UCSD-AML1 (cell line): ENCODE results near the gene FGF2.
"Not testable (repeated sequence)": the region's sequence is repeated elsewhere in the genome, so short reads cannot be mapped to it uniquely, and the experiment has no call there.

ENCODE experiments used
- DNase-seq: peaks from one replicate; lab custom pipeline; 2025; ENCODE audit not compliant: unreplicated experiment; lab: John Stamatoyannopoulos, UW

Gene FGF2

GRCh38 chr4:122845066-122845465, 18.4 kb downstream of the FGF2 start:
- no peak for DNase-seq

DNA sequence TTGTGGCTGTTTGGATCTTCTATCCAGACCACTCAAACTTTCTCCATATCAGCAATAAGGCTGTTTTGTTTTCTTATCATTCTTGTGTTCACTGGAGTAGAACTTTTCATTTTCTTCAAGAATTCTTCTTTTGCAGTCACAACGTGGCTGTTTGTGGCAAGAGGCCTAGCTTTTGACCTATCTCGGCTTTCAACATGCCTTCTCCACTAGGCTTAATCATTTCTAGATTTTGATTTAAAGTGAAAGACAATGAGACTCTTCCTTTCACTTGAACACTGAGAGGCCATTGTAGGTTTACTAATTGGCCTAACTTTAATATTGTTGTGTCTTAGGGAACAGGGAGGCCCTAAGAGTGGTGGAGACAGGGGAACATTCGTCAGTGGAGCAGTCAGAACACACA, 19.1 kb downstream of the FGF2 start:
- no peak for DNase-seq

GRCh38 chr4:122847931-122848330, 21.3 kb downstream of the FGF2 start:
- no peak for DNase-seq

GRCh38 chr4:122849789-122850188, 23.2 kb downstream of the FGF2 start:
- not testable (repeated sequence) for DNase-seq

DNA sequence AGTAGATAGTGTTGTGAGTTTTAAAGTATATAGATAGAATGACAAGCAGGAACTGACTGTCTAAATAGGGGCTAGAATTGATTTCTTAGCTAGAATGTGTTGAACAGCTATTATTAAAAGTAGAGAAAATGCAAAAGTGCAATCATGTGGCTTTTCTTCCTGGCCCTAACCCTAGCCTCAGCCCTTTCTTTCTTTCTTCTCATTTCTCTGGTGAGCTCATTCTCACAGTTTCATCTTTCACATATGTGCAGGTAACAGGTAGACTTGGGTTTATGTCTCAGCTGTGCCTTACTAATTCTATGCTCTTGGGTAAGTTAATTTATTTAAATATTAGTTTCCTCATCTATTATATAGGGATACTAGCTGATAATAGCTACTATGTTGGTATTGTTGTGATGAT, 24.9 kb downstream of the FGF2 start:
- no peak for DNase-seq

GRCh38 chr4:122854447-122855352, 28.1 kb downstream of the FGF2 start:
- DNase-seq: no peak

GRCh38 chr4:122855353-122855890, 28.8 kb downstream of the FGF2 start:
- DNase-seq: no peak

DNA sequence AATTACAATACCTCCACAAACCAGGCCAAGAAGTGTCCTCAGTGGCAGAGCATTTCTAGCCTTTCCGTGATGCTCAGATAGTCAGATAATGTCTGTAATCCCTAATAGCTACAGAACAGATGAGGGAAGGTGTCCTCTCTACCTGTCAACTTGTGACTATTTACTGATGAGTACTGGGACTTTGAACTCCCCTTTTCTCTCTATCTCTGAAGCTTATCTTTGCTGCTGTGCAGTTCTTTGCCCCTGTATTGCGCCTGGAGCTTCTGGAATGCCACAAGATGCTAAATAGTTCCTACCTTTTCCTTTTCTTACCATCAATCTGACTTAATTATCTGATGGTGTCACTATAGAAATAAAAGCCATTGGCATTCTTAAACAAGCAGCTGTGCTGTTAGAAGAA, 30.5 kb downstream of the FGF2 start:
- no peak for DNase-seq

DNA sequence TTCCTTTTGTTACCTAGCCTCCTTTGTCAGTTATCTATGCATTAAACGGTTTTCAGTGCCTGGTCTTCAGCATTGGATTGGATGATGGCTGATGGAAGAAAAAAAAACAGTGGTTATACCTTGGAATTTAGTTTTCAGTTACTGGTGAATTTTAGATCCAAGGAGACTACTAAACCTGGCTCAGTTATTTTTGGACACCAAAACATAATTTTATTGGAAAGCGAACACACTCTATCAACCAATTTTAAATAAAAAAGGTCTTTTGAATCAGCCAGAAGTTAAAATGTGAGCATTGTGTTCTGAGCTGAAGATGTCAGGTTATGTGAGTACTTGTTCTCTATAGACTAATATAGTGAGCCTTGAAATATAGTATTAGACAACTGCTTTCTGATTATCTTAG, 32.1 kb downstream of the FGF2 start:
- DNase-seq: no peak

DNA sequence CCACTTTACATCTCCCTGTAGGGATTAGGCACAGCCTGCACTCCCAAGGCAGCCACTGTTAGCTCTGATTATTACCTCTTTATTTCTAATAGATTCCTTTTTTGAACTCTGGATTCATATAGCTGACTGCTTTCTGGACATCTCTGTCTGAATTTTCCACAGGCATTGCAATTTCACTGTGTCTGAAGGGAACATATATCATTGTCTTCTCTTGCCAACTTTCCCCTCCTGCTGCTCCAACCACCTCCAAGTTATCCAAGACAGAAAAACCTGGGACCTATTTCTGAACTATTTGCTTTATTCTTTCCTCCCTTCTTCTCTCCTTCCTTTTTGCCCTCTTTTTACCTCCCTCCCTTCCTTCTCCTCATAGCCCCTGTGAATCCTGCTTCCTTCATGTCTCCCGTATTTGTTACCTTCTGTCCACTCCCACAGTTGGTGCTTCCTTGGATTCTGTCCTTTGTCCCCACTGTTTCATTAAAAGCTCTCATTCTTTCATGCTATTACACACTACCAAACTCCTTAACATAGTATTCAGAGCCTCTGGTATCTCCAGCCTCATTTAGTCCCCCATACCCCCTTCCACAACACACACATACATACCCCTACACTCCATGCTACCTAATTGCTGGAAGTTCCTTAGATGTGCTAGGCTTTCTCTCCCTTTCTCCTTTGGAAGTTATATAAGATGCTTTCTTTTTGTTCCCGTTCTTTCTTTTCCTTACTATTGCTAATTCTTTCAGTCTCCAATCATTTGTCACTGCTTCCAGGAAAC, 34.7 kb downstream of the FGF2 start:
- DNase-seq: no peak

DNA sequence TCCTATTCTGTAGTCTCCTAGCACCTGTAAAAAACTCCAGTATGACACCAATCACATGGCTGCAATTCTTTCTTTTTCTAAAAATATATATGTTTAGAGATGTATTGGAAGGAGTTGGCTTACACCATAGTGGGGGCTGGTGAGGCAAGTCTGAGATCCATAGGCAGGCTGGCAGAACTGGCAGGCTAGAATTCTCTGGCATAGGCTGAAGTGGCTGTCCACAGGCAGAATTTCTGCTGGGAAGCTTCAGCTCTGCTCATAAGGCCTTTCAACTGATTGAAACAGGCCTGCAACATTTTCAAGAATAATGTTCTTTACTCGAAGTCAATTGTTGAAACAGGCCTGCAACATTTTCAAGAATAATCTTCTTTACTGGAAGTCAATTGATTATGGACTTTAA, 37.0 kb downstream of the FGF2 start:
- no peak for DNase-seq

DNA sequence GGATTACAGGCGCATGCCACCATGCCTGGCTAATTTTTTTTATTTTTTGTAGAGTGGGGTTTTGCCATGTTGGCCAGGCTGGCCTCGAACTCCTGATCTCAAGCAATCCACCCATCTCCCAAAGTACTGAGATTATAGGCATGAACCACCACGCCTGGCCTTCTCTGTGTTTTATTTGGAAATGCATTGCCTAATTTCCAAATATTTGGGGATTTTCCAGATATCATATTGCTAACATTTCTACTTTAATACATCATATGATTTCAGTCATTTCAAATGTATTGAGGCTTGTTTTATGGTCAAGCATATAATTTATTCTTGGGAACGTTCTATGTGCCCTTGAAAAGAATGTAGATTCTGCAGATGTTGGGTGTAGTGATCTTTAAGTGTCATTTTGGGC, 38.8 kb downstream of the FGF2 start:
- DNase-seq: no peak

GRCh38 chr4:122868235-122868634, 41.6 kb downstream of the FGF2 start:
- DNase-seq: not testable (repeated sequence)

GRCh38 chr4:122873146-122873545, 46.5 kb downstream of the FGF2 start:
- DNase-seq: no peak

DNA sequence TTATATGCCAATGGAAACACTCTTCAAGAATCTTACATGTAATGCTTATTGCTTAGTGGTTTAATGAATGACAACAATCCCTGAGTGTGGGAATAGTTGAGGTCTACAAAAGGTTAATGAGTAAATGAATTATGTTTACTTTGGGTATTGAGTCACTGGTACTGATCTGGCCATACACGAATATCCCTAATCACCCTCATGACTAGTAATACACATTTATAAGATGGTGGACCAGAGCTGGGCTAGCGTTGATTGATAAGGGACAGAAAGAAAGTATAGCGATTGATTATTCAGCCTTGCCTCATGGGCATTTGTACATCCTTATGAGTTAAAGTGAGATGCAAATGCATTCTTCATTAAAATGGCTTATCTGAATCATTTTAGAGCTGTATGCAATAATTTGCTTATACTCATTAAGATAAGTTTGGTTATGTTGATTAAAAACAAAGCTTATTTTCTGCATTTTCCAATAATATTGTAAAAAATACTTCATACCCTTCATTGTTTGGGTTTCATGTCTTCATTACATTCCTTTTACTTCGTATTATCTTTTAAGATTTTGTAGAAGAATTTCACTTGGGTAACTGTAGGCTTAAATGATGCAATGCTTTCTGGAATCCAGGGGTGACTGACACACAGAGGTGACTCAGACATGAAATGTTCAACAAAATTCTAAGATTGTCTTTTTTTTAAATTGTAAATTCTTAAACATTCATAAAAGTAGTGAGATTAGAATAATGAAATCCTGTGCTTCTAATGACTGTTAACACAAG, 47.4 kb downstream of the FGF2 start:
- no peak for DNase-seq

GRCh38 chr4:122875949-122876348, 49.3 kb downstream of the FGF2 start:
- DNase-seq: no peak

DNA sequence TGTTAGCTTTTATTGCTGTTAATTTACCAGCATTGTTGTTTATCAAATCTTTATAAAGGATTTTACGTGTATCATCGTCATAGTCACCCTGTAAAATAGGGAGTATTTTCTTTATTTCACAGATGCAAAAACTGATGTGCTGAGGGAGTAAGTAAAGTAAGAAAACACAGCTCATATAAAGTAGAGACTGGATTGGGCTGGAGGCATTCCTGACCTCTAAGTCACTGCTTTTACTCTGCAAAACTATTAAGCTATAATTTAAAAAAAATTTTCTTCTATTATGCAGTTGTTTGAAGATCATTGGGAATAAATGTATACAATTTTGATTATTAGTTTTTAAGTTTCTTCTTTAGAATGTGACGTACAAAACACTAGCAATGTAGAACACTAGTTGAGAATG, 49.8 kb downstream of the FGF2 start:
- no peak for DNase-seq

DNA sequence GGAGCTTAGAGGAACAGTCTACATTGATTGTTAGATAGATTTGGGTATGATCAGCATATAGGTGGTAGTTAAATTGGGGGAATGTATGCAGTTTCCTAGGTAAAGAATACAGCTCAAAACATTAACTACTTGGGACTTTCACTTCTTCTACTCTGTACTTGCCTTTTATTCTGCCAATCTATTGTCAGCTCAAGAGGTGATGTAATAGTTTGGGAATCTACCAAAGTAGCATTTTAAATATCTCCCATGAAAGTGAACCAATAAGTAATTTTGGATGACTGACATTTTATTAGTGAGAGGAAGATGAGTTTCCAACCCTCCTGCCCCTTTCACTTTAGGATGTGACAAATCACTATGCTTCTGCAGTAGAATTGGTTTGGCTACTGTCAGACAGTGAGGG, 52.4 kb downstream of the FGF2 start:
- DNase-seq: no peak

DNA sequence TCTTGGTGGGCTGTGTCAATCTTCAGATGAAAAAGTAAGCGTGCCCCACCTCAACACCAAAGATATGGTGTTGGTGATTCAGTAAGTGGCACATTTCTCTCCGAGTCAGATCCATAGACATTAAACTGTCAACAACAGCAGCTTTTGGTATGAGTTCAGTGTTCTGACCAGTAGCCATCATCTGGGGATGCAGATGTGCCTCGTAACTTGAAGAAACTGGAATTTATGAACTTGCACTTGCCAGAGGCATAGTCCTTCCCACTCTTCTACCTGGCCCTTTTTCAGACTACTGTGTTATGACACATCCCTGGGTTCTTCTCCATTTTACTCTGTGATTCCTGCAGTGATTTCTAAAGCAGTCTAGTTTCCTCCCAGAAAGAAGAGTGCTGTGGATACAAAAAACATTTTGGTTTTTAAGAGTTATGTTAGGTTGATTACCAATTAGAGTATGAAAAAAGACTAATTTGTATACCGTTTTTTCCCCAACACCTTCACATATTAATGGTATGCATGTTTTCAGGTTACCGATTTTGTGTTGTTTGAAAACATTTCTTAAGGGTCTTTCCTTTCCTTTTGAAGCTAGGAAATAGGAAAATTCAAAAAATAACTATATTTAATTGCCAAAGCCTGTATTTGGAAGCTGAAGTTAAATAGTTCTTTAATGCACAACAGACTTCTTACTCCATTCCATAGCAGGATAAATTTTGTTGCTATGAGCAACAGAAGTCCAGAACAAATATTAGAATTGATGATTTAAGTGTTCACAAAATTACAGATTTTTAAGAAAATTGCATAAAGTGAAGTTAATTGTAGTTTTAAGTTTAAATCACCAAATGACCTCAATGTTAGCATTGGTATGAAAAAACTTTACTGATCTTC, 56.5 kb downstream of the FGF2 start:
- DNase-seq: no peak

GRCh38 chr4:122884499-122884898, 57.9 kb downstream of the FGF2 start:
- no peak for DNase-seq
